PC-3 (cell line): ENCODE results near the gene POLA2.

Source experiments
- CTCF ChIP-seq: fragments of 300-600 bp; sonication (generic); conservative IDR thresholded peaks from 2 replicates; pipeline ENCODE4 v1.5.1; 2017; ENCODE audit warnings: antibody characterized with exemption, low read depth, mild to moderate bottlenecking, low read length
- EZH2 ChIP-seq: fragments of 300-600 bp; sonication (generic); IDR thresholded peaks from one replicate; pipeline ENCODE4 v1.6.1; 2017; ENCODE audit warnings: antibody characterized with exemption, mild to moderate bottlenecking, low read length; ENCODE audit not compliant: unreplicated experiment

GRCh38 chr11:65219930-65220213 lies 41.9 kb upstream of the POLA2 start:
- no peak for TF ChIP-seq CTCF
- TF ChIP-seq EZH2, result no peak
